ENCODE measurements around the gene MYRIP.
"Not testable (repeated sequence)": the region's sequence is repeated elsewhere in the genome, so short reads cannot be mapped to it uniquely, and the experiment has no call there.

MYRIP gene

GRCh38 chr3:40025892-40026291 is 216.5 kb downstream of the MYRIP start:
- peaks cover 27% of the 10 kb centered on the region for H3K9me3 ChIP-seq (ENCODE audit: control insufficient read depth, low read length)
- H2BK15ac ChIP-seq (ENCODE audit: low read depth, poor library complexity, severe bottlenecking); H3K79me1 ChIP-seq (replicated peaks; ENCODE audit: low read length, poor library complexity, severe bottlenecking); H3K14ac ChIP-seq (ENCODE audit: low read length in 2 of 2); H4K91ac ChIP-seq (ENCODE audit: low read length); H3K4me2 ChIP-seq (ENCODE audit: low read length, poor library complexity, severe bottlenecking); H3K36me3 ChIP-seq (ENCODE audit: control insufficient read depth in 1 of 2, insufficient read depth in 2 of 2, low read depth in 1 of 2, low read length in 2 of 2); H3K9ac ChIP-seq (ENCODE audit: low read length); H2AFZ ChIP-seq (ENCODE audit: low read depth, low read length); H3K18ac ChIP-seq (ENCODE audit: low read depth in 1 of 2, low read length in 2 of 2); H2BK120ac ChIP-seq (ENCODE audit: low read depth, low read length); H3K23ac ChIP-seq (ENCODE audit: low read length in 2 of 2); H2BK5ac ChIP-seq (ENCODE audit: low read depth, low read length, poor library complexity, severe bottlenecking); H3K4me1 ChIP-seq (ENCODE audit: control insufficient read depth, insufficient read depth, low read depth, low read length); H2AK5ac ChIP-seq (ENCODE audit: low read length, severe bottlenecking); H3K4ac ChIP-seq (ENCODE audit: low read depth in 1 of 2, low read length in 2 of 2); H3K27me3 ChIP-seq (ENCODE audit: control insufficient read depth in 1 of 2, insufficient read depth in 1 of 2, low read length in 2 of 2); H4K8ac ChIP-seq (ENCODE audit: low read length); H2BK12ac ChIP-seq (ENCODE audit: low read length in 2 of 2); H3K27ac ChIP-seq (ENCODE audit: low read length, poor library complexity, severe bottlenecking); DNase-seq; H3K4me3 ChIP-seq (ENCODE audit: insufficient read depth in 1 of 2, low read depth in 1 of 2, low read length in 2 of 2): not testable (repeated sequence)
- 80% methylated on average over 7 of the region's 9 CpGs for WGBS

- Histone ChIP-seq H3K4ac (ENCODE audit: low read depth in 1 of 2, low read length in 2 of 2) (no peak overlapping the region), H2BK12ac (ENCODE audit: low read length in 2 of 2) (no peak overlapping the region), H3K4me2 (ENCODE audit: low read length, poor library complexity, severe bottlenecking) (no peak overlapping the region), H3K27ac (ENCODE audit: low read length, poor library complexity, severe bottlenecking) (no peak overlapping the region), H3K79me1 (replicated peaks; ENCODE audit: low read length, poor library complexity, severe bottlenecking) (no peaks in the 10 kb centered on the region), H3K9me3 (ENCODE audit: control insufficient read depth, low read length) (no peaks in the 10 kb centered on the region), H4K8ac (ENCODE audit: low read length) (no peak overlapping the region), H3K27me3 (ENCODE audit: control insufficient read depth in 1 of 2, insufficient read depth in 1 of 2, low read length in 2 of 2) (peaks cover 0 to 3% of the 10 kb centered on the region in 2 experiments), H3K4me1 (ENCODE audit: control insufficient read depth, insufficient read depth, low read depth, low read length) (no peaks in the 10 kb centered on the region), H3K18ac (ENCODE audit: low read depth in 1 of 2, low read length in 2 of 2) (no peak overlapping the region), H3K14ac (ENCODE audit: low read length in 2 of 2) (no peak overlapping the region), H3K9ac (ENCODE audit: low read length) (no peak overlapping the region), H2BK120ac (ENCODE audit: low read depth, low read length) (no peak overlapping the region), H2AK5ac (ENCODE audit: low read length, severe bottlenecking) (no peak overlapping the region), H2AFZ (ENCODE audit: low read depth, low read length) (no peak overlapping the region), H3K4me3 (ENCODE audit: insufficient read depth in 1 of 2, low read depth in 1 of 2, low read length in 2 of 2) (no peak overlapping the region), H2BK15ac (ENCODE audit: low read depth, poor library complexity, severe bottlenecking) (no peak overlapping the region), H4K91ac (ENCODE audit: low read length) (no peak overlapping the region), H3K36me3 (ENCODE audit: control insufficient read depth in 1 of 2, insufficient read depth in 2 of 2, low read depth in 1 of 2, low read length in 2 of 2) (no peaks in the 10 kb centered on the region), H2BK5ac (ENCODE audit: low read depth, low read length, poor library complexity, severe bottlenecking) (no peak overlapping the region), H3K23ac (ENCODE audit: low read length in 2 of 2) (no peak overlapping the region)
- 84% methylated on average over 3 of the region's 4 CpGs for WGBS
- no peak for DNase-seq
Measured at GRCh38 chr3:40035177-40035576, 225.8 kb downstream of the MYRIP start.

- no peak for DNase-seq
- no peak overlapping the region for H2BK120ac ChIP-seq (ENCODE audit: low read depth, low read length)
- no peaks in the 10 kb centered on the region for H3K4me1 ChIP-seq (ENCODE audit: control insufficient read depth, insufficient read depth, low read depth, low read length)
- H4K8ac ChIP-seq (ENCODE audit: low read length) = no peak overlapping the region
- no peaks in the 10 kb centered on the region for H3K79me1 ChIP-seq (replicated peaks; ENCODE audit: low read length, poor library complexity, severe bottlenecking)
- H3K27me3 ChIP-seq (ENCODE audit: control insufficient read depth in 1 of 2, insufficient read depth in 1 of 2, low read length in 2 of 2) = no peaks in the 10 kb centered on the region
- no peak overlapping the region for H2AK5ac ChIP-seq (ENCODE audit: low read length, severe bottlenecking)
- no peak overlapping the region for H3K9ac ChIP-seq (ENCODE audit: low read length)
- no peak overlapping the region for H3K4me2 ChIP-seq (ENCODE audit: low read length, poor library complexity, severe bottlenecking)
- no peak overlapping the region for H3K23ac ChIP-seq (ENCODE audit: low read length in 2 of 2)
- H2BK5ac ChIP-seq (ENCODE audit: low read depth, low read length, poor library complexity, severe bottlenecking) = no peak overlapping the region
- no peak overlapping the region for H3K27ac ChIP-seq (ENCODE audit: low read length, poor library complexity, severe bottlenecking)
- H3K4ac ChIP-seq (ENCODE audit: low read depth in 1 of 2, low read length in 2 of 2) = no peak overlapping the region
- H4K91ac ChIP-seq (ENCODE audit: low read length) = no peak overlapping the region
- no peak overlapping the region for H2BK15ac ChIP-seq (ENCODE audit: low read depth, poor library complexity, severe bottlenecking)
- no peaks in the 10 kb centered on the region for H3K9me3 ChIP-seq (ENCODE audit: control insufficient read depth, low read length)
- H2BK12ac ChIP-seq (ENCODE audit: low read length in 2 of 2) = no peak overlapping the region
- no peak overlapping the region for H3K4me3 ChIP-seq (ENCODE audit: insufficient read depth in 1 of 2, low read depth in 1 of 2, low read length in 2 of 2)
- H2AFZ ChIP-seq (ENCODE audit: low read depth, low read length) = no peak overlapping the region
- H3K18ac ChIP-seq (ENCODE audit: low read depth in 1 of 2, low read length in 2 of 2) = no peak overlapping the region
- H3K36me3 ChIP-seq (ENCODE audit: control insufficient read depth in 1 of 2, insufficient read depth in 2 of 2, low read depth in 1 of 2, low read length in 2 of 2) = no peaks in the 10 kb centered on the region
- H3K14ac ChIP-seq (ENCODE audit: low read length in 2 of 2) = no peak overlapping the region
Measured at GRCh38 chr3:40037582-40037981, 228.2 kb downstream of the MYRIP start.

- peak; percentile 1 for DNase-seq
- H3K27me3 ChIP-seq (ENCODE audit: control insufficient read depth in 1 of 2, insufficient read depth in 1 of 2, low read length in 2 of 2) = no peaks in the 10 kb centered on the region
Measured at GRCh38 chr3:40042752-40043443, 233.5 kb downstream of the MYRIP start.

More at GRCh38 chr3:40042752-40043443, 233.5 kb downstream of the MYRIP start:
- Histone ChIP-seq H3K79me1 (replicated peaks; ENCODE audit: low read length, poor library complexity, severe bottlenecking) (no peaks in the 10 kb centered on the region), H4K91ac (ENCODE audit: low read length) (no peak overlapping the region), H3K36me3 (ENCODE audit: control insufficient read depth in 1 of 2, insufficient read depth in 2 of 2, low read depth in 1 of 2, low read length in 2 of 2) (no peaks in the 10 kb centered on the region), H3K4me2 (ENCODE audit: low read length, poor library complexity, severe bottlenecking) (no peak overlapping the region), H2BK120ac (ENCODE audit: low read depth, low read length) (no peak overlapping the region), H3K4me1 (ENCODE audit: control insufficient read depth, insufficient read depth, low read depth, low read length) (peaks cover 9% of the 10 kb centered on the region), H3K4me3 (ENCODE audit: insufficient read depth in 1 of 2, low read depth in 1 of 2, low read length in 2 of 2) (no peak overlapping the region), H2AK5ac (ENCODE audit: low read length, severe bottlenecking) (no peak overlapping the region), H3K9ac (ENCODE audit: low read length) (peak overlapping the region; percentile 20), H3K14ac (ENCODE audit: low read length in 2 of 2) (no peak overlapping the region), H2BK15ac (ENCODE audit: low read depth, poor library complexity, severe bottlenecking) (no peak overlapping the region), H2BK12ac (ENCODE audit: low read length in 2 of 2) (no peak overlapping the region), H3K4ac (ENCODE audit: low read depth in 1 of 2, low read length in 2 of 2) (no peak overlapping the region), H2BK5ac (ENCODE audit: low read depth, low read length, poor library complexity, severe bottlenecking) (no peak overlapping the region), H3K27ac (ENCODE audit: low read length, poor library complexity, severe bottlenecking) (peak overlapping the region; percentile 21), H3K23ac (ENCODE audit: low read length in 2 of 2) (no peak overlapping the region), H2AFZ (ENCODE audit: low read depth, low read length) (no peak overlapping the region), H4K8ac (ENCODE audit: low read length) (no peak overlapping the region), H3K18ac (ENCODE audit: low read depth in 1 of 2, low read length in 2 of 2) (no peak overlapping the region), H3K9me3 (ENCODE audit: control insufficient read depth, low read length) (no peaks in the 10 kb centered on the region)
- 91% methylated on average over 2 of the region's 4 CpGs for WGBS
